RWPE2 (cell line): Measurements from ENCODE around the gene CABYR.

ENCODE experiments used
- ATAC-seq: fragments of 200-7000 bp; cut with Tn5 transposase; 3 replicates; pipeline ENCODE4 v1.9.1; 2021; ENCODE audit warnings: low read depth
- DNase-seq: peaks from one replicate; pipeline ENCODE4 v3.0.0-alpha.2; 2020; ENCODE audit warnings: low spot score
- H3K27ac ChIP-seq: fragments of 450-650 bp; 2 replicates; pipeline ENCODE4 v1.5.1; 2017; ENCODE audit warnings: mild to moderate bottlenecking; ENCODE audit not compliant: poor library complexity, severe bottlenecking
- H3K27me3 ChIP-seq: fragments of 250-450 bp; sonication (Bioruptor Pico); 2 replicates; pipeline ENCODE4 v1.5.1; 2021; ENCODE audit warnings: mild to moderate bottlenecking, moderate library complexity; ENCODE audit not compliant: insufficient read depth, poor library complexity, severe bottlenecking
- H3K36me3 ChIP-seq: fragments of 250-450 bp; sonication (Bioruptor Pico); 2 replicates; pipeline ENCODE4 v1.5.1; 2020; ENCODE audit warnings: low read depth, mild to moderate bottlenecking, moderate library complexity
- H3K4me1 ChIP-seq: fragments of 250-450 bp; sonication (Bioruptor Pico); 2 replicates; pipeline ENCODE4 v1.5.1; 2021; ENCODE audit warnings: mild to moderate bottlenecking, moderate library complexity; ENCODE audit not compliant: insufficient read depth, poor library complexity, severe bottlenecking
- H3K4me3 ChIP-seq: fragments of 250-450 bp; sonication (Bioruptor Pico); 2 replicates; pipeline ENCODE4 v1.5.1; 2021; ENCODE audit warnings: mild to moderate bottlenecking, moderate library complexity; ENCODE audit not compliant: severe bottlenecking
- H3K9me3 ChIP-seq: fragments of 250-450 bp; sonication (Bioruptor Pico); 2 replicates; pipeline ENCODE4 v1.5.1; 2021; ENCODE audit warnings: mild to moderate bottlenecking, moderate library complexity; ENCODE audit not compliant: severe bottlenecking
- CTCF ChIP-seq: fragments of 450-650 bp; IDR thresholded peaks from one replicate; pipeline ENCODE4 v1.5.1; 2017; ENCODE audit warnings: mild to moderate bottlenecking, moderate library complexity; ENCODE audit not compliant: poor library complexity, severe bottlenecking

CABYR gene

GRCh38 chr18:24127735-24128134, 11.1 kb upstream of the CABYR start:
- no peak for ATAC-seq
- DNase-seq, result no peak
- H3K9me3 ChIP-seq, result no peaks in the 10 kb centered on the region
- no peaks in the 10 kb centered on the region for H3K4me1 ChIP-seq
- no peaks in the 10 kb centered on the region for H3K27me3 ChIP-seq
- TF ChIP-seq CTCF, result no peak
- H3K4me3 ChIP-seq, result no peak overlapping the region
- no peak overlapping the region for H3K27ac ChIP-seq
- peaks cover 4% of the 10 kb centered on the region; the same call in 1 of the 2 replicates for H3K36me3 ChIP-seq

GRCh38 chr18:24128700-24129099, 10.2 kb upstream of the CABYR start:
- H3K36me3 ChIP-seq, result peaks cover 4% of the 10 kb centered on the region; the same call in 1 of the 2 replicates
- H3K9me3 ChIP-seq, result no peaks in the 10 kb centered on the region
- H3K4me3 ChIP-seq, result no peak overlapping the region
- no peak for DNase-seq
- H3K27ac ChIP-seq, result no peak overlapping the region
- H3K27me3 ChIP-seq, result no peaks in the 10 kb centered on the region
- no peaks in the 10 kb centered on the region for H3K4me1 ChIP-seq
- no peak for TF ChIP-seq CTCF
- no peak for ATAC-seq

- no peaks in the 10 kb centered on the region for H3K9me3 ChIP-seq
- no peak overlapping the region for H3K4me3 ChIP-seq
- no peak overlapping the region for H3K27ac ChIP-seq
- DNase-seq, result no peak
- peaks cover 4% of the 10 kb centered on the region; the same call in 1 of the 2 replicates for H3K36me3 ChIP-seq
- TF ChIP-seq CTCF, result no peak
- no peaks in the 10 kb centered on the region for H3K4me1 ChIP-seq
- no peak for ATAC-seq
- H3K27me3 ChIP-seq, result no peaks in the 10 kb centered on the region
Measured at GRCh38 chr18:24130494-24130893, 8.4 kb upstream of the CABYR start.

- Histone ChIP-seq H3K9me3 (no peaks in the 10 kb centered on the region), H3K36me3 (no peaks in the 10 kb centered on the region), H3K27ac (no peak overlapping the region), H3K27me3 (no peaks in the 10 kb centered on the region), H3K4me3 (no peak overlapping the region), H3K4me1 (no peaks in the 10 kb centered on the region)
- DNase-seq, result no peak
- ATAC-seq, result no peak
- TF ChIP-seq CTCF, result no peak
Measured at GRCh38 chr18:24136967-24137373, 1.9 kb upstream of the CABYR start.

GRCh38 chr18:24138409-24138788, 463 bp upstream of the CABYR start:
- Histone ChIP-seq H3K4me1 (no peaks in the 10 kb centered on the region), H3K36me3 (no peaks in the 10 kb centered on the region), H3K9me3 (no peaks in the 10 kb centered on the region), H3K27me3 (no peaks in the 10 kb centered on the region), H3K27ac (peak overlapping the region; percentile 12), H3K4me3 (peak overlapping the region; percentile 41)
- ATAC-seq, result peak; percentile 7
- no peak for TF ChIP-seq CTCF
- no peak for DNase-seq
